Measurements from ENCODE around the gene NPIPA7.
"Not testable (repeated sequence)": the region's sequence is repeated elsewhere in the genome, so short reads cannot be mapped to it uniquely, and the experiment has no call there.

Gene NPIPA7

GRCh38 chr16:16378840-16379239 is at the start of gene NPIPA7:
Gene NPIPA7 (plus strand): TSS chr16:16379140. CDS start chr16:16379245, 105 bp downstream.
- in situ Hi-C loops (cut with MboI; ENCODE audit: low sequenced_read_pairs); H3K27me3 ChIP-seq (ENCODE audit: low read depth); H3K4me1 ChIP-seq; H3K36me3 ChIP-seq (replicated peaks); DNase-seq (ENCODE audit: low spot score in 2 of 2); H3K9me3 ChIP-seq; H3K4me3 ChIP-seq: not testable (repeated sequence)

GRCh38 chr16:16331466-16331865 is 47.5 kb upstream of the NPIPA7 start:
- in situ Hi-C loops (cut with MboI; ENCODE audit: low sequenced_read_pairs); H3K27me3 ChIP-seq (ENCODE audit: low read depth); H3K4me1 ChIP-seq; H3K36me3 ChIP-seq (replicated peaks); H3K9me3 ChIP-seq; H3K4me3 ChIP-seq; DNase-seq (ENCODE audit: low spot score in 2 of 2): not testable (repeated sequence)

GRCh38 chr16:16357556-16357955 is 21.4 kb upstream of the NPIPA7 start:
- H3K4me1 ChIP-seq; H3K9me3 ChIP-seq; H3K36me3 ChIP-seq (replicated peaks); DNase-seq (ENCODE audit: low spot score in 2 of 2); in situ Hi-C loops (cut with MboI; ENCODE audit: low sequenced_read_pairs); H3K4me3 ChIP-seq; H3K27me3 ChIP-seq (ENCODE audit: low read depth): not testable (repeated sequence)

- H3K4me3 ChIP-seq; H3K36me3 ChIP-seq (replicated peaks); in situ Hi-C loops (cut with MboI; ENCODE audit: low sequenced_read_pairs); DNase-seq (ENCODE audit: low spot score in 2 of 2); H3K9me3 ChIP-seq; H3K27me3 ChIP-seq (ENCODE audit: low read depth); H3K4me1 ChIP-seq: not testable (repeated sequence)
These were observed 20.2 kb upstream of the NPIPA7 start for GRCh38 chr16:16358539-16359240.

- H3K9me3 ChIP-seq; H3K27me3 ChIP-seq (ENCODE audit: low read depth); H3K4me1 ChIP-seq; DNase-seq (ENCODE audit: low spot score in 2 of 2); H3K4me3 ChIP-seq; H3K36me3 ChIP-seq (replicated peaks); in situ Hi-C loops (cut with MboI; ENCODE audit: low sequenced_read_pairs): not testable (repeated sequence)
These were observed 15.3 kb upstream of the NPIPA7 start for GRCh38 chr16:16363595-16363994.

GRCh38 chr16:16364100-16364499 is 14.8 kb upstream of the NPIPA7 start:
- H3K4me3 ChIP-seq; in situ Hi-C loops (cut with MboI; ENCODE audit: low sequenced_read_pairs): not testable (repeated sequence)

GRCh38 chr16:16364701-16365100 is 14.2 kb upstream of the NPIPA7 start:
- H3K4me1 ChIP-seq; DNase-seq (ENCODE audit: low spot score in 2 of 2); H3K4me3 ChIP-seq; in situ Hi-C loops (cut with MboI; ENCODE audit: low sequenced_read_pairs); H3K36me3 ChIP-seq (replicated peaks); H3K9me3 ChIP-seq; H3K27me3 ChIP-seq (ENCODE audit: low read depth): not testable (repeated sequence)

More at GRCh38 chr16:16364100-16364499, 14.8 kb upstream of the NPIPA7 start:
- H3K27me3 ChIP-seq (ENCODE audit: low read depth); H3K9me3 ChIP-seq; DNase-seq (ENCODE audit: low spot score in 2 of 2); H3K36me3 ChIP-seq (replicated peaks); H3K4me1 ChIP-seq: not testable (repeated sequence)

GRCh38 chr16:16365319-16365718 is 13.6 kb upstream of the NPIPA7 start:
- DNase-seq (ENCODE audit: low spot score in 2 of 2); in situ Hi-C loops (cut with MboI; ENCODE audit: low sequenced_read_pairs); H3K4me1 ChIP-seq; H3K27me3 ChIP-seq (ENCODE audit: low read depth); H3K36me3 ChIP-seq (replicated peaks); H3K9me3 ChIP-seq; H3K4me3 ChIP-seq: not testable (repeated sequence)

- in situ Hi-C loops (cut with MboI; ENCODE audit: low sequenced_read_pairs); H3K9me3 ChIP-seq; H3K36me3 ChIP-seq (replicated peaks); H3K4me3 ChIP-seq; H3K4me1 ChIP-seq; H3K27me3 ChIP-seq (ENCODE audit: low read depth); DNase-seq (ENCODE audit: low spot score in 2 of 2): not testable (repeated sequence)
These were observed 13.1 kb upstream of the NPIPA7 start for GRCh38 chr16:16365851-16366250.

GRCh38 chr16:16366552-16367284 is 12.2 kb upstream of the NPIPA7 start:
- H3K4me1 ChIP-seq; H3K4me3 ChIP-seq; H3K36me3 ChIP-seq (replicated peaks); H3K9me3 ChIP-seq; DNase-seq (ENCODE audit: low spot score in 2 of 2); in situ Hi-C loops (cut with MboI; ENCODE audit: low sequenced_read_pairs); H3K27me3 ChIP-seq (ENCODE audit: low read depth): not testable (repeated sequence)

GRCh38 chr16:16367285-16367628 is 11.7 kb upstream of the NPIPA7 start:
- H3K36me3 ChIP-seq (replicated peaks); H3K9me3 ChIP-seq; in situ Hi-C loops (cut with MboI; ENCODE audit: low sequenced_read_pairs); H3K4me1 ChIP-seq; DNase-seq (ENCODE audit: low spot score in 2 of 2); H3K27me3 ChIP-seq (ENCODE audit: low read depth); H3K4me3 ChIP-seq: not testable (repeated sequence)

GRCh38 chr16:16369081-16369856 is 9.7 kb upstream of the NPIPA7 start:
- DNase-seq (ENCODE audit: low spot score in 2 of 2); H3K9me3 ChIP-seq; H3K4me1 ChIP-seq; in situ Hi-C loops (cut with MboI; ENCODE audit: low sequenced_read_pairs); H3K27me3 ChIP-seq (ENCODE audit: low read depth); H3K4me3 ChIP-seq; H3K36me3 ChIP-seq (replicated peaks): not testable (repeated sequence)

- H3K36me3 ChIP-seq (replicated peaks); H3K4me1 ChIP-seq; H3K27me3 ChIP-seq (ENCODE audit: low read depth); H3K4me3 ChIP-seq; in situ Hi-C loops (cut with MboI; ENCODE audit: low sequenced_read_pairs); H3K9me3 ChIP-seq; DNase-seq (ENCODE audit: low spot score in 2 of 2): not testable (repeated sequence)
These were observed 7.7 kb upstream of the NPIPA7 start for GRCh38 chr16:16371136-16371735.

- H3K27me3 ChIP-seq (ENCODE audit: low read depth); H3K36me3 ChIP-seq (replicated peaks); H3K9me3 ChIP-seq; H3K4me1 ChIP-seq; H3K4me3 ChIP-seq; in situ Hi-C loops (cut with MboI; ENCODE audit: low sequenced_read_pairs); DNase-seq (ENCODE audit: low spot score in 2 of 2): not testable (repeated sequence)
These were observed 4.7 kb upstream of the NPIPA7 start for GRCh38 chr16:16374192-16374591.

Data from HAP-1 (cell line).